AG04450 (cell line): ENCODE data around the gene EFEMP1. TPM values are rescaled to one million over a fixed set of nuclear protein-coding genes. Genes with fewer than 3 reads are reported as not detected.

ENCODE experiments used
- CTCF ChIA-PET: fragments of 300-600, 350-600 bp; formaldehyde crosslinking; extraction: SDS; loops from one replicate; lab custom pipeline; 2022; ENCODE audit warnings: antibody characterized with exemption, inconsistent platforms; lab: Charles Lee
- POLR2A ChIA-PET: fragments of 350-600 bp; formaldehyde crosslinking; extraction: SDS; loops from one replicate; lab custom pipeline; 2021; ENCODE audit warnings: antibody characterized with exemption, inconsistent platforms; lab: Yijun Ruan, JAX
- DNase-seq: peaks from one replicate; pipeline ENCODE4 v3.0.0-alpha.2; 2011; ENCODE audit warnings: low read depth, low spot score
- H3K27ac ChIP-seq: one replicate; pipeline ENCODE4 v1.5.1; 2012; ENCODE audit warnings: low read depth, low read length, control low read depth
- H3K27me3 ChIP-seq: one replicate; pipeline ENCODE4 v1.6.0; 2012; ENCODE audit warnings: low read length; ENCODE audit not compliant: control insufficient read depth, insufficient read depth
- H3K4me3 ChIP-seq: 2 replicates; pipeline ENCODE4 v1.5.1; 2011; ENCODE audit warnings: mild to moderate bottlenecking, low read depth, low read length, control low read depth
- H3K9me3 ChIP-seq: 2 replicates; pipeline ENCODE4 v1.5.1; 2012; ENCODE audit warnings: low read length; ENCODE audit not compliant: control insufficient read depth, insufficient read depth
- polyA plus RNA-seq: library from polyadenylated mRNA; depleted of rRNA; stranded (reverse); fragments of >200 nt; gene quantifications from 2 replicates; pipeline ENCODE4 v1.2.3, GENCODE V29; 2011
- TF ChIP-seq, protein P1 (sequence below): IDR thresholded peaks from 2 replicates; pipeline ENCODE4 v1.5.1; 2011; ENCODE audit warnings: low read depth, low read length, control low read depth, inconsistent platforms

EFEMP1 gene
- polyA plus RNA-seq, 1 experiment: 423 TPM

DNA sequence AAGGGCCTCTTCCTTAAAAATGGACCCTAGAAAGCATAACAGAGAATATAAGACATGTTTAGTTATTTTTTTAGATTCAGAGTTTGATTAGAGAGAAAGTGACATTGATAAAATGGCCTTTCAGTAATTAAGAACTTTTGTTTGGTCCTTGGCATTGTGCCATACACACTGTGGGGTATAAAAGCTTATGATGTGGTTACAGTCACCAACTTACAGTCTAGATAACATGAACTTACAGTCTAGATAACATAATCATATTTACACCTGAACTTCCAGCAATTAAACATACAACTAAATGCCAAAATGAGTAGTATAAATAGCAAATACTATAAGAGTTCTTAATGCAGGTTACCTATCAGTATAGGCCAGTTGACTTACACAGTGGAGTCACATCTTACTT is 25.6 kb upstream of the EFEMP1 start:
- no peak overlapping the region for H3K27ac ChIP-seq
- CTCF ChIA-PET: interaction anchor here (1.4 to 3.3 kb wide), 3 partner anchors 12 to 231 kb away, joined by 5 to 30 read pairs (median 10); no protein-coding TSS in a partner anchor
- POLR2A ChIA-PET: interaction anchor here (0.6 kb wide), 1 partner anchor 1290 kb away, joined by 6 read pairs; no protein-coding TSS in a partner anchor

DNA sequence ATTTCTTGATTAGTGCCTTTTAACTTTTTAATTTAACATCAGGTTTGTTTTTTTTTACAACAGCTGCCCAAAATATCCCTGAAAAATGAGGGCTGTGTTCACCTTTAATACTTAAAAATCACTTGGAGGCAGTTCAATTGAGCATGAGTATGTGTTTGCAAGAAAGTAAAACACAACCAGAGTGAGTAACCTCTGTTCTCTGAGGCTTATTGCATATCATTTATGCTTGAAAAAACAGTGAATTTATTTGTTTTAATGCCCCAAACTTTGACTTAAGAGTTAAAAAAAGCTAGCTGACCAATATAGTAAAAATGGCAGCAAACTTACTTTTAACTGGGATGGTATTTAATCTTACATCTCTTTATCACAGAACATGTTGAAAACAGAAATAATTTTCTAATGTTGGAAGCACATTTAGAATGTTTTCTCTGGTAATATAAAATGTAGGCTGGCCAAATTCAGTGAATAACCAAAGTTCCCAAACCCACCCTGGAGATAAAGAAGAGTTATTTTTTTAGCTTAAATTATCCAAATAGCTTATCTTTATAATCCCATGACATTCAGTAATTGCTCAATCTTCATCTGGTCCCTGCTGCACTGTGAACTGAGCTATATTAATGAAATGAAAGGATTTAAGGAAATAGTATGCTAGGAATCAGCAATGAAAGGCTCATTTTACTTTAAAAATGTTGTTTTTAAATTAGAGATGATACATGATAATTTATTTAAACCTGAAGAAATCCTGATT is 24.8 kb upstream of the EFEMP1 start:
- H3K27ac ChIP-seq: no peak overlapping the region

More for the DNA sequence above, 25.6 kb upstream of the EFEMP1 start:
- H3K27me3 ChIP-seq: no peaks in the 10 kb centered on the region
- H3K4me3 ChIP-seq: no peak overlapping the region
- TF ChIP-seq, protein P1, sequence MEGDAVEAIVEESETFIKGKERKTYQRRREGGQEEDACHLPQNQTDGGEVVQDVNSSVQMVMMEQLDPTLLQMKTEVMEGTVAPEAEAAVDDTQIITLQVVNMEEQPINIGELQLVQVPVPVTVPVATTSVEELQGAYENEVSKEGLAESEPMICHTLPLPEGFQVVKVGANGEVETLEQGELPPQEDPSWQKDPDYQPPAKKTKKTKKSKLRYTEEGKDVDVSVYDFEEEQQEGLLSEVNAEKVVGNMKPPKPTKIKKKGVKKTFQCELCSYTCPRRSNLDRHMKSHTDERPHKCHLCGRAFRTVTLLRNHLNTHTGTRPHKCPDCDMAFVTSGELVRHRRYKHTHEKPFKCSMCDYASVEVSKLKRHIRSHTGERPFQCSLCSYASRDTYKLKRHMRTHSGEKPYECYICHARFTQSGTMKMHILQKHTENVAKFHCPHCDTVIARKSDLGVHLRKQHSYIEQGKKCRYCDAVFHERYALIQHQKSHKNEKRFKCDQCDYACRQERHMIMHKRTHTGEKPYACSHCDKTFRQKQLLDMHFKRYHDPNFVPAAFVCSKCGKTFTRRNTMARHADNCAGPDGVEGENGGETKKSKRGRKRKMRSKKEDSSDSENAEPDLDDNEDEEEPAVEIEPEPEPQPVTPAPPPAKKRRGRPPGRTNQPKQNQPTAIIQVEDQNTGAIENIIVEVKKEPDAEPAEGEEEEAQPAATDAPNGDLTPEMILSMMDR: no peak
- H3K9me3 ChIP-seq: no peaks in the 10 kb centered on the region
- no peak for DNase-seq

DNA sequence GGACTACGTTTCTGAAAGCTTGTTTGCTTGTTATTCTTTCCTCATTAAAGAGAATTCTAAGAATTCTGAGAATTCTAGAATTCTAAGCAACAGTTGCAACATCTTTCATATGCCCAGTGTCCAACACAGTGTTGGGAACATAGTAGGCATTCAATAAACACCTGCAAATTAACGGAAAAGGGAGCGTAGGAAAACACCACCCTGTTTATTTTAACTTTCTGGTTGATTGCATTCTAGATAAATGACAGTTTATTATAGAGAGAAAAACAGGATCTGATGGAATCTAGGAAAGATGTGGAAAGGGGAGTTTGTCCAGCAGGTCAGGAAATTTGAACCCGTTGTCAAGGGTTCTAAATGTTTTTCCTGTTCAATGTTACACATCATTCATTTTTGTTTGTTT is 24.2 kb upstream of the EFEMP1 start:
- Histone ChIP-seq H3K9me3 (no peaks in the 10 kb centered on the region), H3K4me3 (no peak overlapping the region), H3K27me3 (no peaks in the 10 kb centered on the region), H3K27ac (no peak overlapping the region)
- TF ChIP-seq, protein P1: no peak
- POLR2A ChIA-PET: interaction anchor here (1.0 kb wide), 1 partner anchor 24 kb away, joined by 4 read pairs; the partner anchor contains the start of gene EFEMP1
- DNase-seq: no peak
- CTCF ChIA-PET: interaction anchor here (1.4 to 3.3 kb wide), 3 partner anchors 13 to 229 kb away, joined by 5 to 30 read pairs (median 10); no protein-coding TSS in a partner anchor

More for the DNA sequence above, 24.8 kb upstream of the EFEMP1 start:
- H3K27me3 ChIP-seq: no peaks in the 10 kb centered on the region
- no peak for DNase-seq
- no peak overlapping the region for H3K4me3 ChIP-seq
- TF ChIP-seq, protein P1: no peak
- H3K9me3 ChIP-seq: no peaks in the 10 kb centered on the region
- ChIA-PET POLR2A (interaction anchor here (1.0 kb wide), 1 partner anchor 25 kb away, joined by 4 read pairs; the partner anchor contains the start of gene EFEMP1), CTCF (interaction anchor here (1.4 to 3.3 kb wide), 3 partner anchors 13 to 230 kb away, joined by 5 to 30 read pairs (median 10); no protein-coding TSS in a partner anchor)

DNA sequence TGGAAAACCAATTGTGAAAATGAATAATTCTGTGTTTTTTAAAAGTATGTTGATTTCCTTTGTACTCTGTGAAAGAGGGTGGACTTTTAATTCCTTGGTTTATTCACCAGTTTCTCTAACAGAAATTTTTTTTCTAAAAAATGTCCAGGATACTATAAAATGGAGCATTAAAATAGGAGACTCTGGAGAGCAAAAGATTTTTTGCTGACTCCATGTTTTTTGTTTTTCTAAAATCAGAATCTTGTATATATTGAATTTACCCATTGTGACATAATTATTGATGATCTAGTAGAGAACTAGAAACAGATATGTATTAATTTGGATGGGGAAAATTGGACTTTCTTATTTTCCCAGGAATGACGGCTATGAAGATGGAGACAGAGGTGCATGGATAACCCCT is 23.2 kb upstream of the EFEMP1 start:
- CTCF ChIA-PET: interaction anchor here (3.3 kb wide), 1 partner anchor 14 kb away, joined by 30 read pairs; no protein-coding TSS in a partner anchor
- TF ChIP-seq, protein P1: no peak
- H3K27me3 ChIP-seq: no peaks in the 10 kb centered on the region

DNA sequence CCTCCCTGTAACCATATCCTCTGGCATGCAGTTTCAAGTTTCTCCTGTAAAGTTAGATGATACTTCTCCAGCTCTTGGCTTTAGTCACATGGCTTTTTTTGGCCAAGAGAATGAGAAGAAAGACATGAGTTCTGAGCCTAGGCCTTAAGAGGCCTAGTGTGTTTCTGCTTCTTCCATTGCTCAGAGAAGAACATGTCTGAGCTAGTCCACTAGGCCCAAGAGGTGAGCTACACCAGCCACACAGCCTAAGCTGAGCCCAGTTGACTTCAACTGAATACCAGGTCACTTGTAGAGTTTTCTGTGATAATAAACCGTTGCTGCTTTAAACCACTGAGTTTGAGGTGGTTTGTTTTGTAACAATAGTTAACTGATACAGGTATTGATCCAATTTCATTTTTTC is 19.9 kb upstream of the EFEMP1 start:
- ChIA-PET CTCF (interaction anchor here (0.8 to 1.0 kb wide), 2 partner anchors 19 to 172 kb away, joined by 4 read pairs; no protein-coding TSS in a partner anchor), POLR2A (no interaction called here)
- TF ChIP-seq, protein P1: no peak
- Histone ChIP-seq H3K9me3 (no peaks in the 10 kb centered on the region; the same call in 1 of the 2 replicates), H3K27me3 (no peaks in the 10 kb centered on the region), H3K4me3 (no peak overlapping the region), H3K27ac (no peak overlapping the region)
- no peak for DNase-seq

More for the DNA sequence above, 23.2 kb upstream of the EFEMP1 start:
- Histone ChIP-seq H3K9me3 (no peaks in the 10 kb centered on the region), H3K27ac (no peak overlapping the region), H3K4me3 (no peak overlapping the region)
- no peak for DNase-seq
- POLR2A ChIA-PET: no interaction called here
